ENCODE data around the gene PLA2G7.
A peak's percentile ranks its signal among the peaks of the same experiment; 100 is the strongest.

The PLA2G7 gene

DNA sequence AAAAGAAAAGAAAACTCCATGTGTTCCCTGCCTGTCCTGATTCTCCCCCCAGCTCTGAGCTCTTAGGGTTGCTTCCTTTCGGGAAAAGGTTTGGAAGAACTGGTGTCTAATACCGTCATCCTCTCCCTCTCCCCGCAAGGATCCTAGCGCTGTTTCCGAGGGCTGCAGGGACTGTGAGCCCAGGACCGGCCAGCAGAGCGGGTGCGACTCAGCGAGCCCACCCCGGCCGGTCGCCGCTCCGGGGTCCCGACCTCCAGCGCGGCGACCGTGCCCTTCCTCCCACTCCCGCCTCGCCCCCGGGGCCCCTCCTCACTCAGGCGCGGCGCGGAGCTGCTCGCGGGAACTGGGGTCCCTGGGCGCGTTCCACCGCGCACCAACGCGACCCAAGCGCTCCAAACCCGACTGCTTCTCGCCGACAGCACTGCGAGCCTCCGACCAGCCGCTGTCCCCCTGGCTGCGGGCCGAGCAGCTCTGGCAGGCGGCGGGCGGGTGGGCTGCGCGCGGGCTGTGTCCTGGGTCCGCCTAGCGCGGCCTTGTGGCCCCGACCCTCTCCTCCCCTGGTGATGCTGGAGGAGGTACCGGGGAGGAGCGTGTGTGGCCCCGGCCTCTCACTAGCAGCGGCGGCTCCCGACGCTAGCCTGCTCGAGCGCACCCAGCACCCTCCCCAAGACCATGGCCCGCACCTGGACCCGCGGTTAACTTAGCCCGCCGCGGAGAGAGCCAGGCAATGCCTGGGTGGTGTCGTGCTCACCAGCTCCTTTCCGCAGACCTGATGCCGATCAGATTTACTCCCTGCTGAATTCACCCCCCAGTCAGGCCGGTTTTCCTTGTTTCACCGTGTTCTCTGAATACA is at the start of gene PLA2G7:
PLA2G7 (minus strand) TSS at position 509 of the 853 bp plus-strand sequence. CDS start 12,484 bp downstream, outside the sequence.
- no peaks in the 10 kb centered on the region for H3K36me3 ChIP-seq
- peak within 1 kb of the TSS in 1 of 2 experiments; percentile 18 for H3K4me3 ChIP-seq (ENCODE audit: low read depth in 1 of 2, low read length in 1 of 2)
- H3K27ac ChIP-seq, result no peak within 1 kb of the TSS
- peaks cover 73% of the 10 kb centered on the region for H3K27me3 ChIP-seq
- H3K4me1 ChIP-seq (ENCODE audit: control insufficient read depth in 1 of 2, insufficient read depth in 1 of 2, low read depth in 1 of 2, low read length in 1 of 2), result peaks cover 5 to 8% of the 10 kb centered on the region in 2 experiments
- TF ChIP-seq, protein P1, sequence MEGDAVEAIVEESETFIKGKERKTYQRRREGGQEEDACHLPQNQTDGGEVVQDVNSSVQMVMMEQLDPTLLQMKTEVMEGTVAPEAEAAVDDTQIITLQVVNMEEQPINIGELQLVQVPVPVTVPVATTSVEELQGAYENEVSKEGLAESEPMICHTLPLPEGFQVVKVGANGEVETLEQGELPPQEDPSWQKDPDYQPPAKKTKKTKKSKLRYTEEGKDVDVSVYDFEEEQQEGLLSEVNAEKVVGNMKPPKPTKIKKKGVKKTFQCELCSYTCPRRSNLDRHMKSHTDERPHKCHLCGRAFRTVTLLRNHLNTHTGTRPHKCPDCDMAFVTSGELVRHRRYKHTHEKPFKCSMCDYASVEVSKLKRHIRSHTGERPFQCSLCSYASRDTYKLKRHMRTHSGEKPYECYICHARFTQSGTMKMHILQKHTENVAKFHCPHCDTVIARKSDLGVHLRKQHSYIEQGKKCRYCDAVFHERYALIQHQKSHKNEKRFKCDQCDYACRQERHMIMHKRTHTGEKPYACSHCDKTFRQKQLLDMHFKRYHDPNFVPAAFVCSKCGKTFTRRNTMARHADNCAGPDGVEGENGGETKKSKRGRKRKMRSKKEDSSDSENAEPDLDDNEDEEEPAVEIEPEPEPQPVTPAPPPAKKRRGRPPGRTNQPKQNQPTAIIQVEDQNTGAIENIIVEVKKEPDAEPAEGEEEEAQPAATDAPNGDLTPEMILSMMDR (IDR thresholded peaks at IDR 0.05), result no peak
- no peaks in the 10 kb centered on the region for H3K9me3 ChIP-seq

DNA sequence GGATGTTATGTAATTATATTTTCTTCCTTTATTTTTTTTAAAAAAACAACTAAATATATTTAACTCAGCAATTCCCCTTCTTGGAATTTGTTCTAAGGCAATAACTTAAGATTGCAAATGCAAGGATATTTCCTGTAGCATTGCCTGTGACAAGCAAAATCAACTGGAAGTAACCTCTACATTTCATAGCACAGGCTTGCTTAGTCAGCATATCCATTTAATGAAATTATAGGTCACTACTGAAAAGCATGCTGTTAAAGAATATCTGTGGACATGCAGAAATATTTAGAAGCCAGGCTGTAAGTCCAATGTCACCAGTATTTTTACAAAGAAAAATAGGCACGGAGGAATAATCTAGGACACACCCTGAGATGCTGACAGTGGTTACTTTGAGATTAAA is 49.4 kb upstream of the PLA2G7 start:
- TF ChIP-seq, protein P1 (IDR thresholded peaks at IDR 0.05), result no peak
- no peak overlapping the region for H3K27ac ChIP-seq
- H3K4me1 ChIP-seq (ENCODE audit: control insufficient read depth in 1 of 2, insufficient read depth in 1 of 2, low read depth in 1 of 2, low read length in 1 of 2), result peaks cover 0 to 9% of the 10 kb centered on the region in 2 experiments
- H3K9me3 ChIP-seq, result no peaks in the 10 kb centered on the region
- H3K4me3 ChIP-seq (ENCODE audit: low read depth in 1 of 2, low read length in 1 of 2), result no peak overlapping the region
- no peaks in the 10 kb centered on the region for H3K36me3 ChIP-seq
- H3K27me3 ChIP-seq, result no peaks in the 10 kb centered on the region

DNA sequence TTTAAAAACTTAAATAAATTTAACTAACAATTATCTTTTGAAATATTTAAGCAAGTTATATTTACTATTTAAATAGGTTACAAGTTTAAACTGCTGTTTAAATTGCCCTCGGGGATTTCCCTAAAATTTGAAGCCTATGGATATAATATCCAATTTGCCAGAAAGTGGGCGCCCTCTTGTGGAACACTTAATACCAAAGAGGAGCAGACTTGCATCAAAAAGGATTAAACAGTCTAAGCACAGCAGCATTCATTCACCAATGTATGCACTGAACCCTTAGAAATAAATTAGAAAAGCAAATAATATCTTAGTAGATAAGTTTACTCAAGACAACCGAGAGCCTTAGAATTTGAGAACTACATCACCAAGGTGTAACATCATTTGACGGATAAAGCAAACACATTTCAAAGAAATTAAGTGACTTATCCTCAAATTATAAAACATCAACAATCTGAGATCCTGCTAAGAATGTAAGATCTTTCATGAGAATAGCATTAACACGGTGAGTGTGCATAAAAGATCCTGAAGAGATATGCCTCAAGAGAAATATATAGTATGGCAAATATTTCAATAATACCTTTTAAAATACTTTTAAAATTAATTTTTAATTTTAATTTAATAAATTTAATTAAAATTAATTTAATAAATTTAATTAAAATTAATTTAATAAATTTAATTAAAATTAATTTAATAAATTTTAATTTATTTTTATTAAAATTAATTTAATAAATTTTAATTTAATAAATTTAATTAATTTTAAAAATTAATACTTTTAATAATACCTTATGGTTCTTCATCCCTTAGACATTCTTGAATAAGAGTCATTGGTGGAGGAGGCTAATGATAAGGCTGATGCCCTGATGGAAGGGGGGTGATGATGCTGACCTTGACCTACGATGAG is 46.6 kb upstream of the PLA2G7 start:
- no peaks in the 10 kb centered on the region for H3K27me3 ChIP-seq
- peaks cover 0 to 6% of the 10 kb centered on the region in 2 experiments for H3K4me1 ChIP-seq (ENCODE audit: control insufficient read depth in 1 of 2, insufficient read depth in 1 of 2, low read depth in 1 of 2, low read length in 1 of 2)
- H3K36me3 ChIP-seq, result no peaks in the 10 kb centered on the region
- TF ChIP-seq, protein P1 (IDR thresholded peaks at IDR 0.05), result peak; percentile 60
- H3K9me3 ChIP-seq, result no peaks in the 10 kb centered on the region
- no peak overlapping the region for H3K27ac ChIP-seq
- no peak overlapping the region for H3K4me3 ChIP-seq (ENCODE audit: low read depth in 1 of 2, low read length in 1 of 2)

DNA sequence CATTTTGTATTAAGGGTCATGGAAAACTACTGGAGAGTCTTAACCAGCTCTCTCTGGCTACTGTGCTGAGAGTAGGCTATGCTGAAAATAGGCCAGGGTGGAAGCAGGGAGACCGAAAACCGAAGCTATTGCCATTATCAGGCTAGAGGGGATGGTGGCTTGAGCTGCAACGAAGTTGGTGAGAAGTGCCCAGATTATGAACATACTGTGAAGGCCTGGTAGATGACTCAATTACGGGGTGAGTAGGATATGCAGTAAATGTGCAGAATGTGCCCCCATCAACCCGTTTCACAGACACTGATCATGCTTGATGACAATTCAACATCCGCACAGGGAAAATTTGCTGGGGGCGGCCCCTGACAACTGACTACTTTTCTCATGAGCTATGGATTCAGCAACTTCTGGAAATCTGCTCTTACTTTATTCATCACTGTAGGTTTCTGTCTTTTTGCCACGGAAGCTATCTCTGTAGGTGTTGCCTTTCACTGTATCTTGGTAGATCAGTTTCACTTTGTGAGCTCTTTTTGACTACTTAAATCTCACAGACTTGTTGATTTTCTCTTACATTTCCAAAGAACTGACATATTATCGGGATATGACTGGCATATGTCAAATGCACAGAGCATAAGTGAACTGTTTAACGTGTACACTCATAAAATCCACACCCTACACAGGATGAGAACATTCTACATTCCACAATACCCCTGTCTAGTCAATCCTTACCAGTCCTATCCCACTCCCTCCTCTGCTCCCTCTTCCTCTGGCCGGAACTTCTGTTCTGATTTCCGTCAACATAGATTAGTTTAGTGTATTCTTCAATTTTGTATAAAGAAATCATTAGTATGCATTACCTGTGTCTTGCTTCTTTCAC is 42.5 kb upstream of the PLA2G7 start:
- Histone ChIP-seq H3K4me1 (ENCODE audit: control insufficient read depth in 1 of 2, insufficient read depth in 1 of 2, low read depth in 1 of 2, low read length in 1 of 2) (peaks cover 16% of the 10 kb centered on the region in 2 experiments), H3K27me3 (no peaks in the 10 kb centered on the region), H3K4me3 (ENCODE audit: low read depth in 1 of 2, low read length in 1 of 2) (no peak overlapping the region), H3K27ac (no peak overlapping the region), H3K9me3 (no peaks in the 10 kb centered on the region), H3K36me3 (no peaks in the 10 kb centered on the region)
- TF ChIP-seq, protein P1 (IDR thresholded peaks at IDR 0.05), result no peak

Data from neutrophil (primary cell).